Stimulated activated CD8-positive, alpha-beta memory T cell treated with anti-CD3 and anti-CD28 coated beads, Interleukin-15, amount 100 ng/mL, for 4 hours (primary cell): ENCODE results near the gene WDR27.
"Not testable (repeated sequence)": the region's sequence is repeated elsewhere in the genome, so short reads cannot be mapped to it uniquely, and the experiment has no call there.

ENCODE experiments used
- DNase-seq, 2 donors: peaks; one replicate each; pipeline ENCODE4 v3.0.0-alpha.2; 2020; ENCODE audit warnings: low read depth in 2 of 2

The WDR27 gene

DNA sequence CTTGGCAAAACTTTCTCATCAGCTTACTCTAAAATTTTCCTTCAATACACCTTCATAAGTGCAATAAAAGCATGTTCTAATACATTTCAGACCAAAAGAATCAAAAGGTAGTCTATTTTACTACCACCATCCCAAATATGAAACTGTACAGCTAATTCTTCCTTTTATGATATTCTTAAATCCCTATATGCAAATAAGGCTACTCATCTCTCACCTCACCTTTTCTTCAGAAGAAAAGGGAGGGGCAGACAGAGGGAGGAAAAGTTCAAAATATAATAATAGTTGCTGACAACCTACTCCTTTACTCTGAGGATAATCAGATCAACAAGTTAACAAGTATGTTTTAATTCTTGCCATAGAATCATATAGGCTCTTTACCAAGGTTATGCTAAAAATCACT lies 7.5 kb upstream of the WDR27 start:
- DNase-seq = no peak

DNA sequence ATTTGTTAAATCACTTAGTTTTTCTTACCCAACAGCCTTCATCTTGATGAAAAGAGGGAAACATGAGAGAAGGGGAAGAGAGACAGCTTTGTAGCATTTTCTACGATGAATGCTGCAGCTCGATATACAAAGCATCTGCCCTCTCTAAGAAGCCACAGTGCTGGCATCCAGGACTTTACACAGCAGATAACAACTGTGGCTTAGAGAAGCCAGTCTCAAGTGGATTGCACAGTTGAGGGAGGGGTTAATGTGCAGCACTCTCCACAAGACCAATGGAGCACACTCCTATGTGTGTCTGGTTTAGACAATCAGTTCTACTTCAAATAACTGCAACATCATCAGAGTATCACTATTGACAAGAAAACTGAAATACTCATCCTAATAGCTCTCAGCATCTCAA lies 5.9 kb upstream of the WDR27 start:
- no peak for DNase-seq

DNA sequence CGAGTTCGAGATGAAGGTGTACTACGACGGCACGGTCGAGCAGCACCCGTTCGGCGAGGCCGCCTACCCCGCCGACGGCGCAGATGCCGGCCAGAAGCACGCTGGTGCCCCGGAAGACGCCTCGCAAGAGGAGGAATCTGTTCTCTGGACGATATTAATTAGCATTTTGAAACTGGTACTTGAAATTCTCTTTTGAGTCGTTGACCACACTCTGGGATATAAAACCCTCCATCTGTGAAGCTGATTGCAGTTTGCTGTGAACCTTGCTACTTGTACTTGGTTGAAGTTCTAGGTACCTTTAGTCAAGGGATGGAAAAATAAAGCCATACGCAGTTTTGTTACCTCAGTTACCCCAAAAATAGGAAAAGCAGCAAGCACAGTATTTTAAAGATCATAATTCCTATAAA lies 1.0 kb upstream of the WDR27 start:
- DNase-seq = no peak

DNA sequence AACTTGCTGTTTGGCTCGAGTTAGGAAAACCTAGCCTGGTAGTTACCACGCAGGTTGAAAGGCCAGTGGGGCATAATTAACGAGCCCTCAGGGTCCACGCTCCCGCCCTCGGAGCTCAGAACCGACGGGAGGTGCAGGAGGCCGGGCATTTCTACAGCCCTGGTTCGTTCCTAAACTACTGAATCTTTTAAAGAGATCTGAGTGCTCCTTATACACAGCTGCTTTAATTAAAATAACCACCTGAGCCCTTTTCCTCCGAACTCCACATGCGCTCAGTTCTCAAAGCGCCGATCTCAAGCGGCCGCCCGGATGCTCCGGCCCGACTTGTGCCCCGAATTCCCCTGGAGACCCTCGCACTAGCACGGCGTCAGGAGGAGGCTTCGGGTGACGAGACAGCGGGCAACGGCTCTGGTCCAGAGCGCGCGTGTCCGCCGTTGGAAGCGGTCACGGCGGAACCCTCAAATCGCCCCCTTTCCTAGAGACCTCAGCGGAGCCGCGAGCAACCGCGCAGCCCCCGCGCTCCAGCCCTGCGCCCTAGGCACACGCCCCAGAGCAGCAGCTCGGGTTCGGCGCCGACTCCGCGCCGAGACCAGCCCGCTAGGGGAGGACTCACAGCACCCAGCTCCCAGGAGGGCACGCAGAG lies 397 bp downstream of the WDR27 start:
- no peak for DNase-seq

DNA sequence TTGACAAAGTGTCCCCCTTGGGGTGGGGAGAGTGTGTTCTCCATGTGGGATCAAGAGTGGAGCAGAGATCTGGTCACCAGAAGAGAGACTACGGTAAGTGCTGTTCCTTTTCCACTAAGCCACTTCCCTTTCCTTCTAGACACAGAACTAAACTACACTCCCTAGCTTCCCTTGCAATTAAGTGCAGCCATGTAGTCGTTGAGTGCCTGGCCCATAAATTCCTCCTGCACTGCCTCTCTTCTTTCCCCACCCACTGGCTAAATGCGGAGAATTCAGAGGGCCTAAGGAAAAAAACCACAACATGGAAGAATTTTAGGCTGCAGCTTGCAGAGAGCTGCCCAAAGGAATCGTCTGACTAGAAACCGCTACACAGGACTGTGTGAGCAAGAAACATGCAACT lies 1.5 kb downstream of the WDR27 start:
- no peak for DNase-seq

DNA sequence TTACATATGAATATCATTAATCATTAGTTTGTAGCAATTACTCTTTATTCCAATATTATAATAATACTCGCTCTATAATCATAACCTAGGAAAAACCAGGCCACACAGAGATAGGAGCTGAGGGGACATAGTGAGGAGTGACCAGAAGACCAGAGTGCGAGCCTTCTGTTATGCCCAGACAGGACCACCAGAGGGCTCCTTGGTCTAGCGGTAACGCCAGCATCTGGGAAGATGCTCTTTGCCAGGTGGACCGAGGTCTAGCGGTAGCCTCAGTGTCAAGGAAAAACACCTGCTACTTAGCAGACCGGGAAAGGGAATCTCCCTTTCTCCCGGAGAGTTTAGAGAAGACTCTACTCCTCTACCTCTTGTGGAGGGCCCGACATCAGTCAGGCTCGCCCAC lies 4.7 kb downstream of the WDR27 start:
- DNase-seq = not testable (repeated sequence)

DNA sequence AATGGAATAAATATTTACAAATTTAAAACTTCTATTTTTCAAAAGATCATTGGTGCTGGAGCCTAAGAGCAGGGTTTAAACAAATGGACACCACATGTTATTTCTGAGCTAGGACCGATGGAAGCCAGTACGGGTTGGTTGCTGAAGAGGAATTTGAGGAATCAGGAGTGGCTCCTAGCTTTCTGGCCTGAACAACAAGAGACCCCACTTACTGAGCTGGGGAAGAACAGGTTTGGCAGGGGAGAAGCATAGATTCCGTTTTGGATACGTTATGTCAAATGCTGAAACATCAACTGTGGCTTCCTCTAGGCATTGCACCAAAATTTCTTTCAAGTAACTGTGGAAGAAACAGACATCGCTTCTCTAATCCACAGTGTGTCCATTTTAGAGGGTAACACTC lies 6.7 kb downstream of the WDR27 start:
- DNase-seq = no peak

DNA sequence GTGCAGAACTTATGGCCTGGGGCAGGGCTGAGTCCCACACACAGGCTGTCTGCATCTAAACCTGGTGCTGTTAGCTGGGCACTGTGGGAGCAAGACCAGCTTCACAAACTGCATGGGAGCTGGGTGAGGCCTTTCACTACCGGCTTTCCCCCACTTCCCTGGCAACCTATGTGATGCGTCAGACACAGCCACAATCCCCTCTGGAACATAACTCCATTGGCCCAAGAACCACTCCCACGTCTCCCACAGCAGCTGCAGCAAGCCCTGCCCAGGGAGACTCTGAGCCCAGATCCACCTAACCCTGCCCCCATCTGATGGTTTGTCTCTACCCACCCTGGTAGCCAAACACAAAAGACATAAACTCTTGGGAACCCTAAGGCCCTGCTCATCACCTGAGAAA lies 9.3 kb downstream of the WDR27 start:
- DNase-seq = no peak

DNA sequence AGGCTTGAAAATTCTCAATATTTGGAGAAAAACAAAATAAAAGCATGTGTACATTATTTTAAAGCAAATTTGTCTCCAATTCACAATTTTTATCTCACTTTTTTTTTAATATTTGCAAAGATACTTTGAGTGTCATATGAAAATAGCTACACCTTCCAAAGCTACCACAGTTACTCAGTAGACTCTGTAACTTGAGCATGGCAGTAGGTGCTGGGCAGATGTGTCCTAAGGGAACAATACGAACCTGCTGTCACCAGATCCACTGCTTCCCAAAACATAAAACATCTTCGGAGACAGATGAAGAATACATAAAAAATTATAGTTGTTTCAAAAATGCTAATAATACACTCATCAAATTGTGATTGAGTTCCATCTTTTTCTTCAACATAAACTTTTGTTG lies 10.6 kb downstream of the WDR27 start:
- DNase-seq = no peak

DNA sequence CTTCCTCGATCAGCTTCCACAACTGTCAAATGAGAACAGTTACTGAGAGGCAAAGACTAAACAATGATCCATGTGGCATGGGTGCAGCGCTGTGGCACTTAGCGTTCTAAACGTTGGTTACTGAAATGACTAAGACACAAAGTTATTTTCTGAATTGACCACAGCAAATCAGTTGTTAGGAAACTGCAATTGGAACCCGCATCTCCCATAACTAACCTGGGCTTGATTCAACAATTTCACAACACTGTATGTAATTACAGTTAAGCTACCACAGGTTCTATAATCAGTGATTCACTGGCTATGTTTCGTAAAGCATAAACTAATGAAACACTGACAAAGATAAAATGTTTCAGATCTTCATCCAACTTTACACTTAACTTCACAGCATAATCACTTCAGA lies 12.5 kb downstream of the WDR27 start:
- DNase-seq = no peak

DNA sequence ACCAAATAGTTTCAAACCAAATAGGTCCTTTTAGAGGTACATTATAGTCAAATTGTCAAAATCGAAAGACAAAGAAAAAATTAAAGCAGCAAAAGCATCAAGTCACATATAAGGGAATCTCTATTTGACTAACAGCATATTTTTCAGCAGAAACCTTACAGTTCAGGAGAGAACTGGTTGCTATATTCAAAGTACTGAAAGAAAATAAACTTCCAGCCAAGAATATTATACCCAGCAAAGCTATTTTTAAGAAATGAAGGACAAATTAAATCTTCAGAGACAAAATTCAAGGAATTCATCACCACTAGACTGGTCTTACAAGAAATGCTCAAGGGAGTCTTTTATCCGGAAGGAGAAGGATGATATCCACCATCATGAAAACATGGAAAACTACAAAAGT lies 16.0 kb downstream of the WDR27 start:
- no peak for DNase-seq

DNA sequence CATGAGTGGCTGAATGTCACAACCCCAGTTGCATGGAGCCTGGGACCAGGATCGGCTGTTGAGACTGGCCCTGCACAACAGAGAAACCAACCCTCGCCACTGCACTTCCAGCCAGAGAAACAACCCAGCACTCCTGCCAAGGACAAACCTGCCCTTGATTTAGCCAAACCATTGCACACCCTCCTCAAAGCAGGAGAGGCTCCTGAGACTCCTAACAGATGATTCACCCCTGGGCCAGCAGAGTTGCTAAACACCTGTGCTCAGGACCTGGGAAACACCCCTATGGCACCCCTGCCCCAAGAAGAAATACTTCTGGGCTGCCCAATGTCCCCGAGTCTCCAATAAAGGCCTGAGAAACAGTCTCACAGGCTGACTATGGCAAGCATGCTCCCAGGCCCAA lies 17.8 kb downstream of the WDR27 start:
- no peak for DNase-seq

DNA sequence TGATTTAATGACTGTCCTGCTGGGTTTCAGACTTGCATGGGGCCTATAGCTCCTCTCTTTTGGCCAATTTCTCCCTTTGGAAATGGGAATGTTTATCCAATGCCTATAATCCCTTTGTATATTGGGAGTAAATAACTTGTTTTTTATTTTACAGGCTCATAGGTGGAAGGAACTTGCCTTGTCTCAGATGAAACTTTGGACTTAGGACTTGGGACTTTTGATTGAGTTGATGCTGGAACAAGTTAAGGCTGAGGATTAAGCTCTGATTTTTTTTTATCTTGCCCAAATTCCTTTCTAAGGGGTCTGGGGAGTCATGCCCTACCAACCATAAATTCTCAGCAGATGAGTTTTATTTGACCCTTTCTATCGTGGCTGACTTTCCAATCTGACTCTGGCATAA lies 23.5 kb downstream of the WDR27 start:
- no peak for DNase-seq

DNA sequence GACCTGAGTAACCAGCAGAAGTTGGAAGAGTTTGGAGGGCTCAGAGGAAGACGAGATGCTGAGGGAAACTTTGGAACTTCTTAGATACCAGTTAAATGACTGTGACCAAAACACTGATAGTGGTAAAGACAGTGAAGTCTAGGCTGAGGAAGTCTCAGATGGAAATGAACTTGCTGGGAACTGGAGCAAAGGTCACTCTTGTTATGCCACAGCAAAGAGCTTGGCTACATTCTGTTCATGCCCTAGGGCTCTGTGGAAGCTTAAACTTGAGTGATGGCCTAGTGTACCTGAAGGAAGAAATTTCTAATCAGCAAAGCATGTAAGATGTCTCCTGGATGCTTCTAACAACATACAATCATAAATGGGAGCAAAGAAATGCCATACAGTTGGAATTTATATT lies 24.7 kb downstream of the WDR27 start:
- no peak for DNase-seq

DNA sequence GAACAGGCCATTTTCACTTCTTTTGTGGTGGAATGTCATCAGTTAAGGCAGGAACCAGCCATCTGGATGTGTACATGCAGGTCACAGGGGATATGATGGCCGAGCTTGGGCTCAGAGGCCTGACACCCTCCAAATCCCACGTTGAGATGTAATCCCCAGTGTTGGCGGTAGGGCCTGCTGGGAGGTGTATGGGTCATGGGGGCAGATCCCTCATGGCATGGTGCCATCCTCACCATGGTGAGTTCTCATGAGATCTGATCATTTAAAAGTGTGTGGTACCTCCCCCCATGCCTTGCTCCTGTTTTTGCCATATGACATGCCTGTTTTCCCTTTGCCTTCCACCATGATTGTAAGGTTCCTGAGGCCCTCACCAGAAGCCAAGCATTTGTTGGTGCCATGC lies 26.8 kb downstream of the WDR27 start:
- DNase-seq = no peak

DNA sequence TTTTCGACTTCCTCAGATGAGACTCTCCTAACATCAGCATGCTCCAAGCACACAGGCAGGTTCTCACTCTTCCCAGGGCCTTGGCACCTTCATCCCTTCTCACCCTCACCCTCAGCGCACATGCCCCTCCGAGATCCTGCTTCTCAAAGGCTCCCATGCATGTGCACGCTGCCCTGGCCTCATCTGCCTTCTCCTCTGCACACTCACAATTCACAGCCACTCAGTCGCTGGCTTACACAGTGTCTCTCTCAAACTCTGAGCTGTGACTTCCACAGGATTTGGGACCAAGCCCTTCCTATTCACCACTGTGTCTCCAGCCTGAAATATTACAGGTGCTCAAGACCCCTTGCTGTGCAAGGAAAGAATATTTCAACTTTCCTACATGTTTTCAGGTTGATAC lies 30.3 kb downstream of the WDR27 start:
- no peak for DNase-seq

DNA sequence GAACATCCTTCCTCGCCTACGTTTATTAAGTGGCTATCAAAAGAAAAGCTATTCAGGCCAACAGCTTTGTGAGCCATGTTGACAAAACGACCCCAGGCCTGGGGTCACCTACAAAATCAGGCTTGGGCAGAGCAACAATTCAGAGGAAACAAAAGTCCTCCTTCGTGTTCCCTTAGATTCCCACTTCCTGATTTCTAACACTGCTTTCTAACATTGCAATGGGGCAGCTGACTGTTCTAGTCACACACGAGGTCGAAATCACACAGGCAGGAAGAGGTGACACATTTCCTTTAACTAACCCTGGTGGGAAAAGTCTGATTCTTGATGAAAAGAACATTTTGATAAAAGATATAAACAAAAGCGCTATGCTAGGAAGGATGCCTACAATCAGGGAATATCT lies 31.9 kb downstream of the WDR27 start:
- DNase-seq = no peak

DNA sequence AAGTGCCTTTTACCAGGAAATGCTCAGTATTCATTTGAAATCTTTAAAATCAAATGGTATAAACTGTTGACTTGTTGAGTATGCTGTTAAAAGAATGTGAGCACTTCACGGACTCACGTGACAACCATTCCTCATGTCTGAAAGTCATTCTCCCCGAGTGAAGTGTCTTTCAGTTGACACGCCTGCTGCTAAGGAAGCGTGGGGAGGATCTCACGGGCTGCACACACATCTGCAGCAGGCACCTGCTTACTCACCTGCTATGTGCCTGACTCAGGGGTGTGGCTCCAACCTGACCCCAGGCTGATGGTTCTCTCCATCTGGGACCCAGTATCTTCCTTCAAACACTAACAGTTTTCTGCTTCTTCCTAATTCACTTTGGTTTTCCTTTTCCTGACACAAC lies 32.7 kb downstream of the WDR27 start:
- DNase-seq = no peak

DNA sequence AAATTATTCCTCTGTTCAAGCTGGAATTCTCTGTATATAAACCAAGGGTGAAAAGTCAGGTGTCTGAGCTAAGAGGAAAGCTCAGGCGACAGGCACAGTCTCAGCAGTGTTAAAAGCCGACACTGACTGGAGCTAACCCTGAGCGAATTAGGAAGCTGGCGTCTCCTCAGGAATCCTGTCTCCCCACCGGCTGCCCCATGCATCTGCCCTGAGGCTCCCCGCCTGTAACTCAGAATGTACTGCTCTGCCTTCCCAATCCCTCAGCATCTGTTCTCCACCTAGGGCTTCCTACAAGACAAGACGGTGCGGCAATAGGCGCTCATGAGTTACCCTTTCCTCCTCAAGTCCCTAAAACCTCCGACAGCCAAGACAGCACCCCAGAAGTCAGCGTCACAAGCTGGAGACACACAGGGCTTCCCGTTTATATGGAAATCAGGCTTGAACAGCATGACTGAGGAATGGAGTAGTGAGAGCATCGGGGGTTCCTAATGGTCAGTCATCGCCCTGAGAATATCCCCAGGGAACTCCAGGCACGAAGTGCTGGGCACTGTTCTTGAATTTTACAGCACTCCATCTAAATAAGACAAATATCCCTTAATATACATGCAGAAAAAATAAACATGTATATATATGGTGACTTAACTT lies 33.5 kb downstream of the WDR27 start:
- DNase-seq = no peak

DNA sequence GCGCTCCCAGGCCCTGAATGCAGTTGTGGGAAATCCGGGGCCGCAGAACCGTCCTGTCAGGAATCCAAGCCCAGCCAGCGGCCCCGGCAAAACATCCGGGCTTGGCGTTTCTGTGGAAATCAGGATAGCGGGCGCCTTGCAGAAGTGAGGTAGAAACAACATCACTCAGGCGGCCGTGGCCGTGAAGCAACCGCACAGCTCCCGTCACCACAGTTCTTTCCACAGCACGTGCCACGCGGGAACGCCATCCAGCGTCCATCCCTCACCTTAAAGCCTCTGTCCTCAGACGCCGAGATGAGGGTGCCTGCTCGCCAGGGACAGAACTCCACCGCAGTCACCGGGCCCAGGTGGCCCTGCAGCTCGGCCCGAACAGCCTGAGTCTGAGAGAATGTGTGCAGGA lies 34.1 kb downstream of the WDR27 start:
- DNase-seq = no peak

DNA sequence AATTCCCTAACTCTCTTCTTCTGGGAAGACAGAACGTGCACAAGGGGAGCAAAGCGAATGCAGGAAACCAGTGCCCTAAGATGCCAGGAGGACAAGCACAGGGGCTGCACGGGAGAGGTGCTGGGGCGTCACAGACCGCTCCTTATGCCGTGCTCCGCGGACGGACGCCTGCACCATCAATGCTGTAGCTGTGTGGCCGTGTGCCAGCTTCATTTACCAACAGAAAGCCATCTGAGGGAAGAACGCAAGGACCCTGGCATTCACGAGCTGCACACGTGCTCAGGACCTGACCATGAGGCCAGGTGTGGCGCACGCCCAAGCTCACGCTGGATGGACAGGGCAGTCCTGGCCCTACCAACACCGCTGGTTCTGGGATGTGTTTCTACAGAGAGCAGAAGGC lies 35.4 kb downstream of the WDR27 start:
- no peak for DNase-seq

DNA sequence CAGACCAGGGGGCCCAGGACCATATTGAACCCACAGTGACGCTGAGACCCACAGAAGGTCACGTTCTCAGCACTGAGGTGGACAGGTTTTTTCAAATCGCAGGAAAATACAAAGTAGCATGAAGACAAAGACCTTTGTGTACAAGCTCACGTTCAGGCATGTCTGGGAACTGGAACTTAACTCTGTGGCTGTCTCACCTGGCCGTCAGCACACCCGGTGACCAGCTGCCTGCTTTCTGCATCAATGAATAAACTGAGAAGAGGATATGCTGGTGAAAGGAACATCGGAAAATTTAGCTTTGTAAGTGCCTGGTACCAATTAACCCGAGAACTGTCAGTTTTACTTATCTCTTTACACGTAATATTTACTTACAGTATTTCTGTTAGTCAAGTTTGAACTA lies 36.5 kb downstream of the WDR27 start:
- no peak for DNase-seq

DNA sequence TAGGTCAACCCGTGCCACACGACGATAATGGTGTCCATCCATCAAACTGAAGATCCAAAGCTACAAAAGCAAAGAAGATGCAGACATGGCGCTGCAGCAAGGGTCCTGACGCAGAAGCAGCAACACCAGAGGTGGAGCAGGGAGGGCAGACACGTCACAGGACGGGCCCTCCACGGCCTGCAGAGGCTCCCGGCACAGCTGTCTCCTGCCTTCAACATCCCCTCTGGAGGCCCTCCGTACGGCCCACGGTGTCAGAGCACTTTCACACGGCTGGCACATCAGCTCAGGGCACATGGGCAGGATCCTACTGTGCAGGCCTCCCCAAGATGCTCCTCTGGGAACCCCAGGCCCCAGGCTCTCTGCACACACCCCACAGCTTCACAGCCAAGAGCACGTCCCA lies 37.6 kb downstream of the WDR27 start:
- DNase-seq = no peak

DNA sequence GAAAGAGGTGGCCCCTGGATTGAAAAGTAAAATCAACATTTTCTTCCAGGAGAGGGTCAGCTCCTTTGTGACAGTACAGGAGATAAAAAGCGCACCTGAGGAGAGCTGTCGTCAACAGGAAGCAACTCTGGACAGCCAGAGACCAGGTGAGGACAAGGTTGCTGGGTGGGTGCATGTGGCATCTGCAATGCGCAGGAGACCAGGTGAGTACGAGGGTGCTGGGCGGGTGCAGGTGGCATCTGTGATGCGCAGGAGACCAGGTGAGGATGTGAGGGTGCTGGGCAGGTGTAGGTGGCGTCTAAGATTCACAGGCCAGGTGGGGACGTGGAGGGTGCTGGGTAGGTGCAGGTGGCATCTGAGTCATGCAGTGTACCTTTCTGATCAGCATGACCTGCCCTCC lies 38.4 kb downstream of the WDR27 start:
- no peak for DNase-seq
